Breast epithelium (tissue), 4 donors: Measurements from ENCODE around the gene SSC5D. TPM values are rescaled to one million over a fixed set of nuclear protein-coding genes. Genes with fewer than 3 reads are reported as not detected.

ENCODE experiments used
- DNase-seq, 2 donors: peaks; one replicate each; pipeline ENCODE4 v3.0.0-alpha.2; 2019; ENCODE audit warnings: low spot score in 2 of 2
- H3K27ac ChIP-seq, 2 donors: fragments of 200-600 bp; sonication (generic) in 1 of 2; one replicate each; pipeline ENCODE4 v1.5.1; 2016 to 2019; ENCODE audit warnings: mild to moderate bottlenecking in 1 of 2
- H3K27me3 ChIP-seq, 2 donors: fragments of 200-600 bp; sonication (generic) in 1 of 2; one replicate each; pipeline versions ENCODE4 v1.5.1 to v1.6.0; 2017 to 2019; ENCODE audit warnings: control low read depth in 1 of 2, mild to moderate bottlenecking in 1 of 2
- H3K36me3 ChIP-seq: fragments of 200-600 bp; one replicate; pipeline ENCODE4 v1.5.1; 2019
- H3K4me1 ChIP-seq, 2 donors: fragments of 200-600 bp; sonication (generic); one replicate each; pipeline ENCODE4 v1.5.1; 2016 to 2019; ENCODE audit warnings: control low read depth in 1 of 2
- H3K4me3 ChIP-seq, 3 donors: fragments of 200-600 bp; sonication (generic); 1 replicate in 2 of 3; 2 replicates in 1 of 3; pipeline ENCODE4 v1.5.1; 2016 to 2019; ENCODE audit warnings: mild to moderate bottlenecking in 3 of 3, moderate library complexity in 2 of 3
- H3K9me3 ChIP-seq, 2 donors: fragments of 200-600 bp; sonication (generic) in 1 of 2; one replicate each; pipeline ENCODE4 v1.5.1; 2016 to 2019; ENCODE audit warnings: control low read depth in 1 of 2
- POLR2A ChIP-seq: fragments of 450-650 bp; IDR thresholded peaks from one replicate; pipeline ENCODE4 v1.6.1; 2016; ENCODE audit warnings: antibody characterized with exemption, mild to moderate bottlenecking, moderate library complexity
- POLR2AphosphoS5 ChIP-seq, 3 donors: sonication (generic); formaldehyde crosslinking; IDR thresholded peaks; one replicate each; pipeline ENCODE4 v1.6.1; 2017; ENCODE audit warnings: antibody characterized with exemption in 3 of 3
- intact Hi-C: fragments of 100-400 bp; cut with DNase I; formaldehyde crosslinking; loops from one replicate; pipeline ENCODE4 v1.15.1; 2023; ENCODE audit warnings: low total_unique reads
- total RNA-seq, 3 donors: library from RNA; depleted of rRNA; stranded (reverse); fragments of >200 nt; gene quantifications; one replicate each; pipeline ENCODE4 v1.1.0, GENCODE V29; 2016
- TF ChIP-seq, protein P1 (sequence below), 3 donors: fragments of 450-650 bp; IDR thresholded peaks; one replicate each; pipeline ENCODE4 v1.5.1; 2016 to 2017; ENCODE audit warnings: antibody characterized with exemption in 3 of 3, mild to moderate bottlenecking in 3 of 3, moderate library complexity in 3 of 3

The SSC5D gene
- total RNA-seq, result 1 to 10 TPM; 3.6 to 7.2 (median 3.8) TPM

GRCh38 chr19:55487924-55488687 lies at the start of gene SSC5D:
Gene SSC5D, plus strand, starts transcription at chr19:55488436. Its CDS starts 154 bp downstream, at chr19:55488590.
- H3K9me3 ChIP-seq, result no peaks in the 10 kb centered on the region
- H3K27ac ChIP-seq, result peak within 1 kb of the TSS; percentile 92 to 96
- intact Hi-C loops, result loop anchor here (1.0 kb wide), 1 partner anchor 19 kb away; no protein-coding TSS in a partner anchor
- peak within 1 kb of the TSS; percentile 3 to 76 (median 64) for H3K4me3 ChIP-seq
- no peak for DNase-seq
- no peaks in the 10 kb centered on the region for H3K36me3 ChIP-seq
- H3K27me3 ChIP-seq, result no peaks in the 10 kb centered on the region
- TF ChIP-seq, protein P1, sequence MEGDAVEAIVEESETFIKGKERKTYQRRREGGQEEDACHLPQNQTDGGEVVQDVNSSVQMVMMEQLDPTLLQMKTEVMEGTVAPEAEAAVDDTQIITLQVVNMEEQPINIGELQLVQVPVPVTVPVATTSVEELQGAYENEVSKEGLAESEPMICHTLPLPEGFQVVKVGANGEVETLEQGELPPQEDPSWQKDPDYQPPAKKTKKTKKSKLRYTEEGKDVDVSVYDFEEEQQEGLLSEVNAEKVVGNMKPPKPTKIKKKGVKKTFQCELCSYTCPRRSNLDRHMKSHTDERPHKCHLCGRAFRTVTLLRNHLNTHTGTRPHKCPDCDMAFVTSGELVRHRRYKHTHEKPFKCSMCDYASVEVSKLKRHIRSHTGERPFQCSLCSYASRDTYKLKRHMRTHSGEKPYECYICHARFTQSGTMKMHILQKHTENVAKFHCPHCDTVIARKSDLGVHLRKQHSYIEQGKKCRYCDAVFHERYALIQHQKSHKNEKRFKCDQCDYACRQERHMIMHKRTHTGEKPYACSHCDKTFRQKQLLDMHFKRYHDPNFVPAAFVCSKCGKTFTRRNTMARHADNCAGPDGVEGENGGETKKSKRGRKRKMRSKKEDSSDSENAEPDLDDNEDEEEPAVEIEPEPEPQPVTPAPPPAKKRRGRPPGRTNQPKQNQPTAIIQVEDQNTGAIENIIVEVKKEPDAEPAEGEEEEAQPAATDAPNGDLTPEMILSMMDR (IDR thresholded peaks at IDR 0.05), result no peak
- TF ChIP-seq POLR2AphosphoS5 (IDR thresholded peaks at IDR 0.05) (no peak), POLR2A (no peak)
- peaks cover 22 to 23% of the 10 kb centered on the region in 2 donors for H3K4me1 ChIP-seq

- DNase-seq, result no peak
- Histone ChIP-seq H3K36me3 (no peaks in the 10 kb centered on the region), H3K9me3 (no peaks in the 10 kb centered on the region), H3K4me3 (no peak overlapping the region), H3K27me3 (peaks cover 20 to 79% of the 10 kb centered on the region in 2 donors), H3K4me1 (no peaks in the 10 kb centered on the region), H3K27ac (no peak overlapping the region)
- intact Hi-C loops, result no loop called here
- TF ChIP-seq, protein P1 (IDR thresholded peaks at IDR 0.05), result no peak
- TF ChIP-seq POLR2AphosphoS5 (IDR thresholded peaks at IDR 0.05), result no peak
- no peak for TF ChIP-seq POLR2A
Measured at GRCh38 chr19:55439052-55439451, 49.2 kb upstream of the SSC5D start.

DNA sequence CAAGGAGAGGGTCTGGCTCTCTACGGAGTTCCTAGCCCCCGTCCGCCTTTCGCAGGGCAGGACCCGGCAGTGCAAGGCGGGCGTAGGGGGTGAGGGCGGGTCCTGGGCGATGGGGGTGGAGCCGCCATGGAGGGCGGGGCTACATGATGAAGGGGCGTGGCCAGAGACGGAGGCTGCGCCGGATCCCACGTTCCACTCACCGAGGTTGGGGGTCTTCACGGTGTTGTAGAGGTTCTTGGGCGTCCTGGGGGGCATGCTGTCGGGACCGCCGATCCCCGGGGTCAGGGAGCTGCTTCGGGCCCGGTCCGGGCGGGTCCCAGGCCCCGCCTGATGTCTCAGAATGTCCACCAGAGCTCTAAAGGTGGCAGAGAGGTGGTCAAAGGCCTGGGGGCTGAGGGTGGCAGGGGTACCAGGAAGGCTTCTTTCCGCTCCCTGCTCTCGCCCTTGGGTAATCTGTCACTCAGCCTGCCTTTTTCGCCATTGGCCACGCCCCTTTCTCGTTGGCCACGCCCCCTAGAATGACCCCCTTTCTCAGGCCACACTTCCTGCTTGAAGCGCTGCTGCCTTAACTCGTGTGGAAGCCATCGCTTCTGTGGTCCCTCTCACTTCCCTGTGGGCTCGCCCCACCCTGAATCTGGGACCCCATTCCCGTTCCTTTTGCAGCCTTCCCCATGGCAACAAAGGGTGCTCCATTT lies 47.7 kb upstream of the SSC5D start:
- intact Hi-C loops, result no loop called here
- no peaks in the 10 kb centered on the region for H3K4me1 ChIP-seq
- H3K27me3 ChIP-seq, result peaks cover 20 to 94% of the 10 kb centered on the region in 2 donors
- H3K27ac ChIP-seq, result no peak overlapping the region
- H3K4me3 ChIP-seq, result no peak overlapping the region
- TF ChIP-seq, protein P1 (IDR thresholded peaks at IDR 0.05), result no peak
- TF ChIP-seq POLR2AphosphoS5 (IDR thresholded peaks at IDR 0.05) (no peak), POLR2A (no peak)
- H3K36me3 ChIP-seq, result no peaks in the 10 kb centered on the region
- no peak for DNase-seq
- H3K9me3 ChIP-seq, result no peaks in the 10 kb centered on the region

DNA sequence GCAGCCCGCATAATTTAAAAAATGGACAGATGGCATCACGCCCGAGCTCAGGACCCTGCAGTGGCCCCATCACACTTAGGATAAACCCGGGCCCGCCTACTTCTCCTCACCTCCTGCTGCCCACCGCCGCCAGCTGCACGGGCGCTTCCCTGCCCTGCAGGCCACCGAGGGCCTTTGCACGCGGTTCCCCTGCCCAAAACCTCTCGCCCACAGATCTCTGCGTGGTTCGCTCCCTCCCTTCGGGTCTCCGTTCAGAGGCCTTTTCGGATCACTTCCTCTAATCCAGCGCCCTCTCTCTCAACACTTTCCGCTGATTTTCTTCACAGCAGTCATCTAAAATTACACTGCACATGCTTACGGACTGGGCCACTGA lies 46.9 kb upstream of the SSC5D start:
- DNase-seq, result no peak
- intact Hi-C loops, result no loop called here
- Histone ChIP-seq H3K27ac (no peak overlapping the region), H3K27me3 (peaks cover 20 to 88% of the 10 kb centered on the region in 2 donors), H3K9me3 (no peaks in the 10 kb centered on the region), H3K36me3 (no peaks in the 10 kb centered on the region), H3K4me1 (no peaks in the 10 kb centered on the region), H3K4me3 (no peak overlapping the region)
- TF ChIP-seq POLR2AphosphoS5 (IDR thresholded peaks at IDR 0.05) (no peak), POLR2A (no peak)
- TF ChIP-seq, protein P1 (IDR thresholded peaks at IDR 0.05), result no peak

DNA sequence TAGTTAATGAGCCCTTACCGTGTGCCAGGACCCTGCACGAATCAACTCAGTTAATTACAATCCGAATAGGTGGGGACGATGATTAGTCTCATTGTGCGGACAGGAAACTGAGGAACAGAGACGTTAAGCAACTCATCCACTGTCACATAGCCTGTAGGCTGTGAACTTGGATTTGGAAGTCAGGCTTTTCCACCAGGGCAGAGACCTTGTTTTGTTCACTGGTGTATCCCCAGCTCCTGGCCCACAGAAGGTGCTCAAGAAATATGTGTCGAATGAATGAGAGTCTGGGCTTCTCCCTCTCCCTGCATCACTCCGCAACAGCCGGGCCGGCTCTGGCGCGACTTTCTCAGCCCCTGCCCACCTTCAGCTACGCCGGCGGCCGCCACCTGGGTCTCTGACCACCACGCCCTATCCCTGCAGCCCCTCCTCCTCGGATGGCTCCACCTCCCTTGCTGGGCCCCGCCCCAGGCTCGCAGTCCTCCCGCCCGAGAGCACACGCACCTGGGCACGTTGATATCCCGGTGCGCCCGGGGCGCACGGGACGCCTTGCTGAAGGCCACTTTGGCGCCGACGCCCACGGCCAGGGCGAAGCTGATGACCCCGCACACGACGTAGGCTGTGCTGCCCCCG lies 46.4 kb upstream of the SSC5D start:
- H3K4me1 ChIP-seq, result no peaks in the 10 kb centered on the region
- no peak for DNase-seq
- H3K27me3 ChIP-seq, result peaks cover 20 to 85% of the 10 kb centered on the region in 2 donors
- TF ChIP-seq POLR2AphosphoS5 (IDR thresholded peaks at IDR 0.05), result no peak
- TF ChIP-seq, protein P1 (IDR thresholded peaks at IDR 0.05), result no peak
- TF ChIP-seq POLR2A, result no peak
- no peaks in the 10 kb centered on the region for H3K9me3 ChIP-seq
- no peaks in the 10 kb centered on the region for H3K36me3 ChIP-seq
- peak overlapping the region in 1 of 3 donors; percentile 46 for H3K4me3 ChIP-seq
- H3K27ac ChIP-seq, result no peak overlapping the region
- intact Hi-C loops, result no loop called here
